Large intestine (tissue), 3 donors: ENCODE measurements around the gene CPNE5. TPM values are rescaled to one million over a fixed set of nuclear protein-coding genes. Genes with fewer than 3 reads are reported as not detected.
"Not testable (repeated sequence)": the region's sequence is repeated elsewhere in the genome, so short reads cannot be mapped to it uniquely, and the experiment has no call there.

Experiments used
- DNase-seq, 2 donors: peaks; one replicate each; pipeline versions ENCODE4 v3.0.0 to v3.0.0-alpha.2; 2013
- H3K27ac ChIP-seq: one replicate; pipeline ENCODE4 v1.5.1; 2013; ENCODE audit warnings: low read length
- H3K27me3 ChIP-seq: 2 replicates; pipeline ENCODE4 v1.6.1; 2013; ENCODE audit warnings: low read length; ENCODE audit not compliant: control insufficient read depth, insufficient read depth
- H3K36me3 ChIP-seq: 2 replicates; pipeline ENCODE4 v1.6.1; 2013; ENCODE audit warnings: low read length; ENCODE audit not compliant: control insufficient read depth, insufficient read depth
- H3K4me1 ChIP-seq: one replicate; pipeline ENCODE4 v1.6.1; 2013; ENCODE audit warnings: low read length; ENCODE audit not compliant: control insufficient read depth, insufficient read depth
- H3K4me3 ChIP-seq: one replicate; pipeline ENCODE4 v1.5.1; 2013; ENCODE audit warnings: low read length
- H3K9me3 ChIP-seq: one replicate; pipeline ENCODE4 v1.6.1; 2013; ENCODE audit warnings: mild to moderate bottlenecking, low read depth, low read length, moderate library complexity; ENCODE audit not compliant: control insufficient read depth
- WGBS: methylation state at CpG from one replicate; pipeline ENCODE4 v1.1.5; 2013; ENCODE audit warnings: low lambda C conversion rate; ENCODE audit not compliant: insufficient coverage; 5-methylcytosine and 5-hydroxymethylcytosine counted together
- polyA plus RNA-seq: library from polyadenylated mRNA; unstranded; fragments of 120-200 nt; gene quantifications from one replicate; pipeline ENCODE4 v1.2.1, GENCODE V29; 2013

CPNE5 gene
- polyA plus RNA-seq, 1 donor: 3.9 TPM

GRCh38 chr6:36723992-36724391 lies 115.3 kb downstream of the CPNE5 start:
- not testable (repeated sequence) for H3K4me3 ChIP-seq, H3K27ac ChIP-seq, H3K9me3 ChIP-seq, DNase-seq, H3K4me1 ChIP-seq, H3K36me3 ChIP-seq, H3K27me3 ChIP-seq
- 100% methylated on average over 1 of the region's 4 CpGs for WGBS

- Histone ChIP-seq H3K36me3 (no peaks in the 10 kb centered on the region), H3K4me3 (no peak overlapping the region), H3K4me1 (no peaks in the 10 kb centered on the region), H3K9me3 (no peaks in the 10 kb centered on the region), H3K27me3 (no peaks in the 10 kb centered on the region), H3K27ac (no peak overlapping the region)
- no peak for DNase-seq
- WGBS: no CpG with 5 or more reads among the region's 2 CpGs
Measured at GRCh38 chr6:36722879-36723278, 116.4 kb downstream of the CPNE5 start.

DNA sequence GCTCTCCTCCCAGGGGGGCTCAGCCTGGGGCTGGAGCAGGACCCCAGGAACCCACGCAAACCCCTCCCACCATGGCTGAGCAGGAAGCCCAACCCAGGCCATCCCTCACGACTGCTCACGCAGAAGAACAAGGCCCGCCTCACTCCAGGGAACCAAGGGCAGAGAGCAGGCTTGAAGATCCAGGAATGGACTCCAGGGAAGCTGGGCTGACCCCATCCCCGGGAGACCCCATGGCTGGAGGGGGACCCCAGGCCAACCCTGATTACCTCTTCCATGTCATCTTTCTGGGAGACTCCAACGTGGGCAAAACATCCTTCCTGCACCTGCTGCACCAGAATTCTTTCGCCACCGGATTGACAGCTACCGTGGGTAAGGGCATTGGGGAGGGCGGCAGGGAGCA lies 116.9 kb downstream of the CPNE5 start:
- no peaks in the 10 kb centered on the region for H3K4me1 ChIP-seq
- no peak overlapping the region for H3K4me3 ChIP-seq
- H3K36me3 ChIP-seq: no peaks in the 10 kb centered on the region
- no peaks in the 10 kb centered on the region for H3K9me3 ChIP-seq
- DNase-seq: no peak
- H3K27ac ChIP-seq: no peak overlapping the region
- WGBS: no CpG with 5 or more reads among the region's 10 CpGs
- H3K27me3 ChIP-seq: no peaks in the 10 kb centered on the region

DNA sequence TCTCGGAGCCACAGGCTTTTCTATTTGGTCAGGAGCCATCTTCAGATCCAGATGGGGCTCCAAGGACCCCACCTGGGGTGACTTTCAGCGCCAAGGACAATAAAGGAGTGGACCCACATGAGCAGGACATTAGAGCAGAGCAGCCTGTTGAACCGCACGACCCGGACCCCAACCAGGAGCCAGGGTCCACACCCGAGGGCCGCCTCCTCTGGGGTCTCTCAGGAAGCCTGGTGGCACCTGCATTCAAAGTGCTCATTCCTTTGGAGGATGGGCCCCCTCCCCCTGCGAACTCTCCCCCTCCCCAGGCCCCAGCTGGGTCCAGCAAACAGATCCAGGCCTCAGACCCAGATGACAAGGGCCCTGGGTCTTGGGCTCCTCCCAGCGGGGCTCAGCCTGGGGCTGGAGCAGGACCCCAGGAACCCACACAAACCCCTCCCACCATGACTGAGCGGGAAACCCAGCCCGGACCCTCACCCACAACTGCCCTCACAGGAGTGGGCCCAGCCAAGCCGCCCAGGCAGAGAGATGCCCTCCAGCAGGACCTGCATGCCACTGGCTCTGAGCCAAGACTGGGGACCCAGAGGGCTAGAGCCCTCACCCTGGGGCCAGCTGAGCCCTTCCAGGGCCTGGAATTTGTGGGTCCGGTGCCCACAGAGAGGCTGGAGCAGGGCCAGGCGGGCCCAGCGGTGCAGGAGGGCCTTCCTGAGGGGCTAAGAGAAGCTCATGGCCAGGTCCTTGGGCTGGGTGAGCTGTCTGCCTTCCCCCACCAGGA lies 117.7 kb downstream of the CPNE5 start:
- no peak for DNase-seq
- H3K4me3 ChIP-seq: no peak overlapping the region
- H3K36me3 ChIP-seq: no peaks in the 10 kb centered on the region
- no peaks in the 10 kb centered on the region for H3K4me1 ChIP-seq
- no peaks in the 10 kb centered on the region for H3K9me3 ChIP-seq
- no peaks in the 10 kb centered on the region for H3K27me3 ChIP-seq
- no peak overlapping the region for H3K27ac ChIP-seq
- WGBS: no CpG with 5 or more reads among the region's 15 CpGs

DNA sequence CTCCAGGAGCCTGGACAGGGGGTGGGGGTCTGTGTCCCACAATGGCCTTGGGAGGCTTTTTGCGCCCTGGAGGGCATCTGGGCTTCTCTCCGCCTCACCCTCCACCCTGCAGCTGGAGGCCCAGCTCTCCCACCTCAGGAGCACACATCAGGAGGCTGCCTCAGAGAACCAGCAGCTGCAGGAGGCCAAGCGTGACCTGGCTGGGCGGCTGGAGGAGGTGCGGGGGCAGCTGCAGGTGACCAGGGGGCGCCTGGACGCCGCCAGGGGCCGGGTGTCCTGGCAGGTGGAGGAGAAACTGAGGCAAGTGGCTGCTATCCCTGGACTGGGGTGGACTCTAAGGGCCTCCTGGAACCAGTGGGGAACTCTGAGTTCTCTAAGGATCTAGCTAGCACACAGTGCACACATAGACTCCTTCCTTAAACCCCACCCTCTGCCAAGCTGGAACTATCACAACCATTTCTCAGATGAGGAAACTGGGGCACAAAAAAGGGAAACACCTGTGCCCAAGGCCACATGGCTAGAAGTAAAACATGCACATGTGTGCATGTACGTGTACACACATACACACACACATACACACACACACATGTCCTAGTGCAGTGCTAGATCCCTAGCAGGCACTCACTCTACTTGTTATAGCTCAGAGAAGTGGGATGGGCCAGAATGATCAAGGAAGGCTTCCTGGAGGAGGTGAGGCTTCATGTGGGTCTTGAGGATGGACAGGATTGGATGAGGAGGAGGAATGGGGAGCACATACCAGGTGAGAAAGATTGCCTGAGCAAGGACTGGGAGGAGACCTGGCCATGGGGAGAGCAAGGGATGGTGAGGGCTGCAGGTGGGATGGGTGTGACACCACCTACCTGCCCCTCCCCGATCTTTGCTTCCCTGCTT lies 118.7 kb downstream of the CPNE5 start:
- no peak for DNase-seq
- Histone ChIP-seq H3K9me3 (no peaks in the 10 kb centered on the region), H3K4me1 (no peaks in the 10 kb centered on the region), H3K4me3 (no peak overlapping the region), H3K27ac (no peak overlapping the region), H3K36me3 (no peaks in the 10 kb centered on the region), H3K27me3 (no peaks in the 10 kb centered on the region)
- WGBS: no CpG with 5 or more reads among the region's 11 CpGs

GRCh38 chr6:36719126-36719525 lies 120.1 kb downstream of the CPNE5 start:
- no CpG with 5 or more reads among the region's 7 CpGs for WGBS
- no peak for DNase-seq
- H3K9me3 ChIP-seq: no peaks in the 10 kb centered on the region

DNA sequence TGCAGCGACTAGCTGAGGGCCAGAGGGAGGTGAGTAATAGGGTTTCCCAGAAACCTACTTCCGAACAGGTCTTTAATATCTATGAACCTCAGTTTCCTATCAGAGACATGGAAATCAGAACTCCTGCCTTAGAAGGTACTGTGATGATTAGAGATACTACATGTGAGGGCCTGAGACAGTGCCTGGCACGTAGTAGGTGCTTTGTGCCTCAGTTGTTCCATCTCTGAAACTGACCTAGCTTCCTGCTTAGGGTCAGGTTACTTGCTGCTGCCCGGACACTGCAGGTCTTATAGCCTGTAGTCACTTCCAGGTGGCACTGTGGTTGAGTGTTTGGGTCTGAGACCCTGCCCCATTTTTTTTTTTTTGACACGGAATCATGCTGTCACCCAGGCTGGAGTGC lies 120.7 kb downstream of the CPNE5 start:
- Histone ChIP-seq H3K36me3 (no peaks in the 10 kb centered on the region), H3K9me3 (no peaks in the 10 kb centered on the region), H3K27ac (no peak overlapping the region), H3K4me1 (no peaks in the 10 kb centered on the region), H3K27me3 (no peaks in the 10 kb centered on the region), H3K4me3 (no peak overlapping the region)
- WGBS: no CpG with 5 or more reads among the region's 5 CpGs
- DNase-seq: no peak

More at GRCh38 chr6:36719126-36719525, 120.1 kb downstream of the CPNE5 start:
- Histone ChIP-seq H3K36me3 (no peaks in the 10 kb centered on the region), H3K4me3 (no peak overlapping the region), H3K27me3 (no peaks in the 10 kb centered on the region), H3K4me1 (no peaks in the 10 kb centered on the region), H3K27ac (no peak overlapping the region)

GRCh38 chr6:36717871-36718540 lies 121.2 kb downstream of the CPNE5 start:
- H3K27me3 ChIP-seq: no peaks in the 10 kb centered on the region
- no CpG with 5 or more reads among the region's 12 CpGs for WGBS
- H3K4me1 ChIP-seq: no peaks in the 10 kb centered on the region
- H3K9me3 ChIP-seq: no peaks in the 10 kb centered on the region
- H3K27ac ChIP-seq: no peak overlapping the region
- no peaks in the 10 kb centered on the region for H3K36me3 ChIP-seq
- DNase-seq: no peak
- H3K4me3 ChIP-seq: no peak overlapping the region

- DNase-seq: no peak
- Histone ChIP-seq H3K9me3 (no peaks in the 10 kb centered on the region), H3K4me1 (no peaks in the 10 kb centered on the region), H3K27me3 (no peaks in the 10 kb centered on the region), H3K27ac (no peak overlapping the region), H3K36me3 (no peaks in the 10 kb centered on the region), H3K4me3 (no peak overlapping the region)
- WGBS: no CpG with 5 or more reads among the region's 13 CpGs
Measured at GRCh38 chr6:36717231-36717825, 121.9 kb downstream of the CPNE5 start.

DNA sequence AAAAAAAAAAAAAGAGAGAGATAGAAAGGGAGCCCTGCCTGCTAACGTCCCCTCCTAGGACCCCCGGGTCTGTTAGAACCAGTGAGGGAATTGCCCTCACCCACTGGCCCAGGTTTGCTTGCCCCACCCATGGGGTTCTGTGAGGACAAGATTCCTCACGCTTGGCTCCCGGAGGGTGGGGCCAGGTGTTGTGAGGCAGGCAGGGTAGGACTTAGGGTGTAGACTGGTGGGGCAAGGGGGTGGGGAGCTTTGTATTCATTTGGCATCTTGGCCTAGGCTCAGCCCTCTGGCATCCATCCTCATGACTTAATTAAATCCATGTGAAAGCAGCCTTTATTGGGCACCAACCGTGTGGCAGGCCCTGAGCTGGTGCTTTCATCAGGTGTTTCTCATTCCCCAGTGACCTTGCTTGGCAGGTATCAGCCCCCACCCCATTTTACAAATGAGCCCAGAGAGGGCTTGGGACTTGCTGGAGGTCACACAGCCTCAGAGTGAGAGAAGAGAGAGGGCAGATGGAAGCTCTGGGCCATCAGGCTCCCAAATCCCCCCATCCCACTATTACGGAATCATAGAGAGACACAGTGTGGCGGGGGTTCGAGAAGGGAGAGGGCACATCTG lies 122.7 kb downstream of the CPNE5 start:
- WGBS: no CpG with 5 or more reads among the region's 8 CpGs
- no peak for DNase-seq
- Histone ChIP-seq H3K36me3 (no peaks in the 10 kb centered on the region), H3K4me3 (no peak overlapping the region), H3K27me3 (no peaks in the 10 kb centered on the region), H3K27ac (no peak overlapping the region), H3K9me3 (no peaks in the 10 kb centered on the region), H3K4me1 (no peaks in the 10 kb centered on the region)
